ENCODE measurements around the gene WDR45B. TPM values are rescaled to one million over a fixed set of nuclear protein-coding genes. Genes with fewer than 3 reads are reported as not detected.
A peak's percentile ranks its signal among the peaks of the same experiment; 100 is the strongest.

The WDR45B gene
- total and polyA plus RNA-seq, 2 experiments from 2014 or later = 82.6 to 112 TPM

- peak overlapping the region; percentile 88 for H3K4me2 ChIP-seq
- no peaks in the 10 kb centered on the region for H3K36me3 ChIP-seq (replicated peaks; ENCODE audit: insufficient read depth, low read depth)
- peak overlapping the region; percentile 40 for H2AFZ ChIP-seq
- H3K27me3 ChIP-seq = no peaks in the 10 kb centered on the region
- no peak overlapping the region for H3K4me3 ChIP-seq
- peaks cover 38% of the 10 kb centered on the region for H4K20me1 ChIP-seq (ENCODE audit: insufficient read depth, poor library complexity, severe bottlenecking)
- no peaks in the 10 kb centered on the region for H3K9me3 ChIP-seq (ENCODE audit: low read depth)
- H3K9me2 ChIP-seq (replicated peaks; ENCODE audit: insufficient read depth) = no peaks in the 10 kb centered on the region
- H3K27ac ChIP-seq = peak overlapping the region; percentile 56
- H3K79me2 ChIP-seq = peaks cover 41% of the 10 kb centered on the region
- TF ChIP-seq EZH2phosphoT487 (IDR thresholded peaks at IDR 0.05; ENCODE audit: low read depth, severe bottlenecking, unreplicated experiment) (no peak), CTCF (IDR thresholded peaks at IDR 0.05; ENCODE audit: poor library complexity) (no peak), EZH2 (IDR thresholded peaks at IDR 0.05; ENCODE audit: borderline replicate concordance) (no peak)
- whole genome bisulfite sequencing (ENCODE audit: low lambda C conversion rate, missing lambda C conversion rate) = 71% methylated on average over 4 of the region's 37 CpGs
- DNase-seq (ENCODE audit: low spot score) = no peak
- H3K4me1 ChIP-seq (ENCODE audit: insufficient read depth) = peaks cover 12% of the 10 kb centered on the region
Observed at GRCh38 chr17:82648742-82649331, 593 bp upstream of the WDR45B start.

GRCh38 chr17:82647593-82648164 lies 565 bp downstream of the WDR45B start:
- peak overlapping the region; percentile 99 for H3K27ac ChIP-seq
- peak overlapping the region; percentile 99 for H3K4me3 ChIP-seq
- no peaks in the 10 kb centered on the region for H3K9me3 ChIP-seq (ENCODE audit: low read depth)
- no peaks in the 10 kb centered on the region for H3K36me3 ChIP-seq (replicated peaks; ENCODE audit: insufficient read depth, low read depth)
- peak overlapping the region; percentile 40 for H2AFZ ChIP-seq
- TF ChIP-seq EZH2phosphoT487 (IDR thresholded peaks at IDR 0.05; ENCODE audit: low read depth, severe bottlenecking, unreplicated experiment) (no peak), EZH2 (IDR thresholded peaks at IDR 0.05; ENCODE audit: borderline replicate concordance) (no peak), CTCF (IDR thresholded peaks at IDR 0.05; ENCODE audit: poor library complexity) (no peak)
- peaks cover 12% of the 10 kb centered on the region for H3K4me1 ChIP-seq (ENCODE audit: insufficient read depth)
- DNase-seq (ENCODE audit: low spot score) = peak; percentile 68
- WGBS (ENCODE audit: low lambda C conversion rate, missing lambda C conversion rate) = 2% methylated on average over 45 of the region's 54 CpGs
- H3K9me2 ChIP-seq (replicated peaks; ENCODE audit: insufficient read depth) = no peaks in the 10 kb centered on the region
- peaks cover 52% of the 10 kb centered on the region for H3K79me2 ChIP-seq
- peaks cover 49% of the 10 kb centered on the region for H4K20me1 ChIP-seq (ENCODE audit: insufficient read depth, poor library complexity, severe bottlenecking)
- peak overlapping the region; percentile 84 for H3K4me2 ChIP-seq
- no peaks in the 10 kb centered on the region for H3K27me3 ChIP-seq

- peaks cover 12% of the 10 kb centered on the region for H3K4me1 ChIP-seq (ENCODE audit: insufficient read depth)
- no peak overlapping the region for H2AFZ ChIP-seq
- H3K9me3 ChIP-seq (ENCODE audit: low read depth) = no peaks in the 10 kb centered on the region
- peaks cover 74% of the 10 kb centered on the region for H3K79me2 ChIP-seq
- no peaks in the 10 kb centered on the region for H3K36me3 ChIP-seq (replicated peaks; ENCODE audit: insufficient read depth, low read depth)
- H4K20me1 ChIP-seq (ENCODE audit: insufficient read depth, poor library complexity, severe bottlenecking) = peaks cover 52% of the 10 kb centered on the region
- H3K4me3 ChIP-seq = no peak overlapping the region
- TF ChIP-seq EZH2 (IDR thresholded peaks at IDR 0.05; ENCODE audit: borderline replicate concordance) = no peak
- no peak for TF ChIP-seq CTCF (IDR thresholded peaks at IDR 0.05; ENCODE audit: poor library complexity)
- TF ChIP-seq EZH2phosphoT487 (IDR thresholded peaks at IDR 0.05; ENCODE audit: low read depth, severe bottlenecking, unreplicated experiment) = no peak
- H3K27ac ChIP-seq = no peak overlapping the region
- no peaks in the 10 kb centered on the region for H3K27me3 ChIP-seq
- H3K4me2 ChIP-seq = peak overlapping the region; percentile 84
- no peak for DNase-seq (ENCODE audit: low spot score)
- H3K9me2 ChIP-seq (replicated peaks; ENCODE audit: insufficient read depth) = no peaks in the 10 kb centered on the region
- WGBS (ENCODE audit: low lambda C conversion rate, missing lambda C conversion rate) = 95% methylated on average over 4 of the region's 4 CpGs
Observed at GRCh38 chr17:82645516-82645915, 2.7 kb downstream of the WDR45B start.

All from hepatocyte (in vitro differentiated cells).